Stimulated activated CD8-positive, alpha-beta memory T cell treated with anti-CD3 and anti-CD28 coated beads, Interleukin-4, amount 100 ng/mL, for 1 hour (primary cell): ENCODE data around the gene RMI2.

Source experiments
- DNase-seq, 2 donors: peaks; one replicate each; pipeline ENCODE4 v3.0.0-alpha.2; 2020; ENCODE audit warnings: low read depth in 2 of 2, low spot score in 1 of 2

The RMI2 gene

GRCh38 chr16:11309895-11310633 is 35.2 kb upstream of the RMI2 start:
- no peak for DNase-seq

DNA sequence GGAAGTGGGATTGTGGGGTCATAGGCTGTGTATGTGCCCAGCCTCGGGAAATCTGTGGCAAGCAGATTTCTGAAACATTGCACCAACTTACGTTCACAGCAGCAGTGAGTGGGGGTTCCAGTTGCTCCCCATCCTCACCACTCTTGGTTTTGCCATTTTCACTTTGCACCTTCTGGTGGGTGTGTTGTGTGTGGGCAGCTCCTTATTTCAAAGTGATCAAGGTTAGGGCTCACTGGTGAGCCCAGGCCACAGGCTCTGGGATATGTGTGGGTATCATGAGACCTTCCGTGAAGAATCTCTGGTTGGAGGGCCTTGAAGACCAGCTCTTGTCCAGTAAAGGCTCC is 34.7 kb upstream of the RMI2 start:
- no peak for DNase-seq

- DNase-seq = no peak
These were observed 34.2 kb upstream of the RMI2 start for GRCh38 chr16:11310997-11311561.

DNA sequence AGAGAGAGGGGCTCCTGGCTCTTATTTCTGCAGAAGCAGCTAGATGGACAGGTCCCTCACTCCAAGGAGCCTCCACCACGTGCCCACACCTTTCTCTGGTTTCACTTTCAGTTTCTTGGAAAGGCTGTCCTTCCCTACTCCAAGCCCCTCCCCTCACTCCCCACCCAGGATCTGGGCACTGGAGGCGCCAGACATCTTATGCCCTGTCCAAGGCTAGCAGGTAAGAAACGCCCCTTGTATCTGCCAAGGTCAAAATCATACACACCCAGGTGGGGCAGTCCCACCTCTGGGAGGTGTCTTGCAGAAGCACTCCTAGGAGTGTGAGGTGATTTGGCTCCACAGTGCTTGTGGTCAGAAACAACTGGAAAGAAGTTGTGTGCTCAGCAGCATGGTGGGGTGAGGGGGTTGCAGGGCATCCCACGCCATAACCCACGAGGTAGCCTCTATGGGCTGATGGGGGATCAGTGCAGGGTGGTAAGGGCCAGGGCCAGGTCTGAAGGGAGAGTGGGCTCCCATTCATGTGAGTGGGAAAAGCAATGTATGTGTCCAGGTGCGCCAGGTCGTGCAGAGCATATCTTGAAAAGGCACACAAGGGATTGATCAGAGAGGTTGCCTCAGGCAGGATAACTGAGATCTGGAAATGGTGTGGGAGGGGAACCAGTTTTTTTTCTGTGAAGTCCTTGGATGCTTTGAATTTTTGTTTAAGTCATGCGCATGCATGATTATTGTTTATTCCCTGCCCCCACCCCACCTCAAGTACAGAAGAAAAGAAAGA is 32.4 kb upstream of the RMI2 start:
- no peak for DNase-seq

- DNase-seq = no peak
These were observed 31.6 kb upstream of the RMI2 start for GRCh38 chr16:11313493-11314308.

- DNase-seq = no peak
These were observed 30.9 kb upstream of the RMI2 start for GRCh38 chr16:11314309-11314894.

DNA sequence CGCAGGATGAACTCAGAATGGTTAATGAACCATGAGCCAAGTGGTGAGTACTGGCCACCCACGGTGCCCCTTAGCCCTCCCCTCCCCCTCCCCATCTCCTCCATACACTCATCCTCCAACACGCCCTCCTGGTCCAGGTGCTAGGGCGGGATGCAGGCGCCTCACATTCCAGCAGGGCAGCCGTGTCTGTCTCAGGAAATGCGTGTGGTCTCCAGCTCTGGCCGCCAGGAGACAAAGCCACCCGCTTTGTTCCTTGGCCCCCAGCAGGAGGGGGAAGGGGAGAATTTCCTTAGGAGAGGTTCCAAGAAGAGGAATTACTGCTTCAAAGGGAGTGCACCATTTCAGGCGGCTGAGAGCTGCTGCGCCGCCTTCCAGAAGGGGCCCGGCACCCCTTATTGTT is 29.7 kb upstream of the RMI2 start:
- no peak for DNase-seq

DNA sequence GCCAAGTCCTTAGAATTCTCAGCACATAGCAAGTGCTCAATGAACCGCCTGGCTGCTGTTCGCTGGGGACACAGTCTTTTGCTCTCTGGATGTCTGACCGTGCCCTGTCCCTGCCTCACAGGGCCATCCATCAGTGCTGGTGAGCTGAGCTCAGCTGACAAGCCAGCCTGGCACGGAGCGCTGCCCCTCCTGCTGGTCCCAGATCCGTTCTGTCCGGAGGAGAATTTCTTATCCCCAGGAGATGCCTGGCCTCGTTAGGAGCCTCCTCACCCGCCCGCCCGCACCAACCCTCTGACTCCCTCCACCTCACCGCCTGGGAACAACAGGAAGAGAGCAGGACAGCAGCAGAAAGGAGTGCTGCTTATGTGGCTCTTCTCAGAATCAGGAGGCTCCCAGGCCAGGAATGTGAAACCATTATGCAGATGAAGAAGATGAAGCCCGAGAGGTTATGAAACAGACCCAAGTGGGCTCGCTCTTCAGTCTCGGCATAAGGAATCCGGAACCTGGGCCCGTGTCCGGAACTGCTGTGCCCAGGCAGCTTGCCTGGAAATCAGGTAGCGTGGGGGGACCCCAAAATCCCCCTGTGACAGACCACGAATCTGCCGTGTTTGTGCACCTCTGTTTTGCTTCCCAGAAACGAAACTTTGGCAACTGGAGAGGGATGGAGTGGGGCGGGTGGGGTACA is 28.8 kb upstream of the RMI2 start:
- no peak for DNase-seq

DNA sequence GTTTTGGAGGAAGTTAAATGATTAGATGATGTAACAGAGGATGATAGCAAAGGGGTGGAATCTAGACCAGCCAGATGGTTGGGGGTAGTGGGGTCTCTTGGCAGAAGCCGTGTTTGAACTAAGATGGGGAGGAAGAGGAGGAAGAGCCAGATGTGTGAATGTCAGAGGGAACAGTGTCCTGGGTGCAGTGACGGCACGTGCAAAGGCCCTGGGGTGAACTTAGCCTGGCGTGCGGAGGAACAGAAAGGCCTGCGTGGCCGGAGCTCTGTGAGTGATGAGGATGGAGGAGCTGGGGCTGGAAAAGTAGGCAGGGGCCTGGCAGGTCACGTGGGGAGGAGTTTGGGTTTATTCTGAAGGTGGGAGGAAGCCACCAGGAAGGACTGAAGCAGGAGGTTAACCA is 26.4 kb upstream of the RMI2 start:
- DNase-seq = no peak

GRCh38 chr16:11319529-11320146 is 25.6 kb upstream of the RMI2 start:
- DNase-seq = no peak

GRCh38 chr16:11320170-11320569 is 25.1 kb upstream of the RMI2 start:
- no peak for DNase-seq

DNA sequence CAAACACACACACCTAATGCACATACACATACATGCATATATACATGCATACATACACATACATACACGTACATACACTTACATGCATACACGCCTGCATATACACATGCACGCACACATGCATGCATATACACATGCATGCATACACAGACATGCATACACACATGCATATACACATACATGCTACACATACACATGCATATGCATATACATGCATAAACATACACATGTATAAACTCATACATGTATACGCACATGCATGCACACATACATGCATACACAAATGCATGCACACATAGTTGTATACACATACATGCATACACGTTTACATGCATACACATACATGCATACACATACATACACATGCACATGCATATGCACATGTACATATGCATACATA is 23.6 kb upstream of the RMI2 start:
- DNase-seq = no peak

GRCh38 chr16:11322823-11323222 is 22.4 kb upstream of the RMI2 start:
- DNase-seq = no peak

GRCh38 chr16:11323551-11324336 is 21.5 kb upstream of the RMI2 start:
- no peak for DNase-seq

GRCh38 chr16:11325404-11326083 is 19.7 kb upstream of the RMI2 start:
- DNase-seq = no peak

- DNase-seq = no peak
These were observed 19.0 kb upstream of the RMI2 start for GRCh38 chr16:11326084-11326736.

DNA sequence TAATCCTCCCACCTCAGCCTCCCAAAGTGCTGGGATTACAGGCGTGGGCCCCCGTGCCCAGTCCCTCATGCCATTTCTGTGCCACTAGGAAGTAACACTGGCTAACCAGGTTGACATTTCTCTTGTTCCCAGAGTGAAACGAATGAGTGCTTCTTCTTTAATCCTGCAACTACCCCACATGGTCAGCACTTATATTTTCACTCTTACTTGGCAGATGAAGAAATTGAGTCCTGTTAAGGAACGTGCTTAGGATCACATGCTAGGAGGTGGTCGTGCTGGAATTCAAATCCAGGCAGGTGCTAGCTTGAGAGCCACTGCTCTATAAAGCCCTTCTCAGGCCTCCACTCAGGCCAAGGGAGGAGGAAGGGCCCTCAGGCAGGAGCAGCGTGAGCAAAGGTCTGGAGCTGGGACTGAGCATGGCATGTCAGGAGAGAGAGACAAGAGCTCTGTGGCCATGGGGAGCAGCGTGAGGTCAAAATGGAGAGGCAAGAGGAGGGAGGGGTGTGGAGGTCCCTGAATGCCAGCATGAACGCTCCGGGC is 18.5 kb upstream of the RMI2 start:
- DNase-seq = no peak
